ENCODE results near the gene WAS.

The WAS gene

GRCh38 chrX:48714573-48714972, 31.0 kb downstream of the WAS start:
- no peak for DNase-seq

- no peak for DNase-seq
Measured at GRCh38 chrX:48715072-48715471, 31.5 kb downstream of the WAS start.

DNA sequence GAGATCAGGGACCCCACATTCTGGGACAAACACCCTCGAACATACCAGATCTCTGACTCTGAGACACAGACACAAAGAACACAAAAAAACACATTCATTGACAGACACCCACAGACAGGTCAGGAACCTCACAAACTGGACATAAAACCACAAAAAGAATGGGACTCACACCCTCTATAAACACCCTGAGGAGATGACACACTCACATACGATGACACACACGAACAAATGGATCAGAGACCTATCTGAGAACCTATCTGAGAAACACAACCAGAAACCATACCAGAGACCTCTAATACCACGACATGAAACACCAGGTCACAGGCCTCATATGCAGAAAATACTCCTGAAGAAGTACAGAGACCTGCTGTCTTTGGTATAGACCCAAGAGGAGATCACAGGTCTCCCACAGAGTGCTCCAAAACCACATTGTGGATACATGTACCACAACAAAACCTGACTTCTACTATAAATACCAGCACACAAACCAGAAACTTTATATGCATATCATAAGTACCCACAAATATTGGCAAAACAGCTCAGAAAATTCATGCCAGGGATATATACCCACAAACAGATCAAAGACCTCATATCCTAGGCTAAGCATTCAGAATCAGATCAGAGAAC, 32.4 kb downstream of the WAS start:
- DNase-seq: no peak

DNA sequence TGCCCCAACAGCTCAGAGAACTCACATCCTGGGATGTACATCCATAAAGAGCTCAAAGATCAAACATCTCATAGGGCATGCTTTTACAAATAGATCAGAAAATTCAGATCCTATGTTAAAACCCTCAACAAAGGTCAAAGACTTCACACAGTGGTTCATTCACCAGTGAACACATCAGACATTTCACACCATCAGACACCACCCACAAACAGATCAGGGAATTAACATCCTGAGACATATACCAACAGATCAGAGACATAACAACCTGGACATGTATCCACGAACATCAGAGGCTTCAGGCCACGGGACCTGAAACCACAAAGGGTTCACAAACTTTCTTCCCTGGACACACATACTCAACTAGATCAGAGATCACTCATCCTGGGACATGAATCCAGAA, 36.4 kb downstream of the WAS start:
- no peak for DNase-seq

- DNase-seq: no peak
Measured at GRCh38 chrX:48720577-48721250, 37.1 kb downstream of the WAS start.

DNA sequence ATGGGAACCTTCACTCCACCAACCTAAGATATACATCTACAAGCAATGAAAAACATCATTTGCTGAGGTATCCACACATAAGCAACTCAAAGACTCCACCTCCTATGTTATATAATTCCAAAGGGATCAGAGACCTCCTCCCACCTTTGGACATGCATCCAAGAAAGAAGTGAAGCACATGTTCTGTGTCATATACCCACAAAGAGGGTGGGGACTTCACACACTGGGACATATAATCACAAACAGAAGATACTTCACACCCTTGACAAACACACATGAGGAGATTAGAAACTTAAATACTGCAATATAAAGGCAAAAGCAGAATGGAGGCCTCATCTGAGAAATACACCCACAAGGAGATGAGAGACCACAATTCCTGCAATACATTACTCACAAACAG, 38.3 kb downstream of the WAS start:
- no peak for DNase-seq

DNA sequence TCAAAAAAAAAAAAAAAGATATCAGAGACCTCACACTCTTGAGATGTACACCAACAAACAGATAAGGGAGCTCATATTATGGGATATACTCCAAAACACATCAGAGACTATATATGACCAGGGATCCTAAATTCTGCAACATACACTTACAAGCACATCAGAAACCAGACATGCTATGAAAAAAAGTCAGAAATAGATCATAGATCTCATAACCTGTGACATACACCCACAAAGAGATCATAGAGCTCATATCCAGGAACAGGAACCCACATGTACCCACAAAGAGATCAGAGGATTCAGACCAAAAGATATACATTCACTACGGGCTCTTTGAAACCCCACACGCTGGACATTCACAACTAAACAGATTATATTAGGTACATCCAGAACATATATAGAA, 43.0 kb downstream of the WAS start:
- DNase-seq: no peak

GRCh38 chrX:48728653-48729052, 45.1 kb downstream of the WAS start:
- DNase-seq: no peak

DNA sequence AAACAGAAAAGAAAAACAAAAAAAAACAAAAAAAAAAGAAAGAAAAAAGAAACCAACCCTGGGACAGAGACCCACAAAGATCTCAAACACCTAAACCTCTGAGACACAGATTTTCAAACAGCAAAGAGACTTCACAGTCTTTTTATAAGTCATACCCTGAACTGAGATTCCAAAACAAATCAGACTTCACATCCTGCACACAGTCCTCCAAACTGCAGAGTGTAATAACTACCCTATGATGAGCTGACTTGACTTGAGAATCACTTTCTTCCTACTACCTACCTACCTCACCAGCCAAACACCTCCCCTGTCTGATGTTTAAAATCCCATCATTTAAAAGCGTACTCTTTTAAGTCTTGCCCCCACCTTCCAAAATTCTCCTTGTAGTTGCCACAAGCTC, 52.7 kb downstream of the WAS start:
- DNase-seq: no peak

- no peak for DNase-seq
Measured at GRCh38 chrX:48736878-48737212, 53.2 kb downstream of the WAS start.

GRCh38 chrX:48737213-48737938, 53.8 kb downstream of the WAS start:
- DNase-seq: peak; percentile 95

DNA sequence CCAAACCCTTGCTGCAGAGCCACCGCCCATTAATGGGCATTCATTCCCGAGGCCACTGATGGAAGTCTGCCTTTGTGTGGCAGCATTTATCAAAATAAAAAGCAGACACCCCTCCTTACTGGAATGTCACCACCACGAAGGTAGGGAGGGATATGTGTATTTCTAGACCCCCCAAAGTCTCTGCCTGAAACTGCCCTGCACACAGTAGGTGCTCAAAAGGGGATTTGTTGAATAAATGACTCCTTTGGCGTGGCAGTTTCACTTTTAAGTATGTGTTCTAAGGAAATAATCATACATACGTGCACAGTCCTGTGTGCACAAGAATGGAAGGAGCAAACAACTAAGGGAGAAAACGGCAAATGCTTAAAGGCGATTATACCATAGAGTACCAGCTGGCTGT, 54.3 kb downstream of the WAS start:
- DNase-seq: no peak
